SK-N-SH (cell line): ENCODE data around the gene CLASP1.
"Not testable (repeated sequence)": the region's sequence is repeated elsewhere in the genome, so short reads cannot be mapped to it uniquely, and the experiment has no call there.

Experiments
- CHD2 ChIP-seq: fragments of 150-350 bp; IDR thresholded peaks from 2 replicates; pipeline ENCODE4 v1.6.1; 2018; ENCODE audit warnings: low read length; ENCODE audit not compliant: partially characterized antibody
- ELF1 ChIP-seq: IDR thresholded peaks from 2 replicates; pipeline ENCODE4 v1.4.0; 2012
- GABPA ChIP-seq: IDR thresholded peaks from 2 replicates; pipeline ENCODE4 v1.4.0; 2012; ENCODE audit warnings: low read depth, mild to moderate bottlenecking
- POLR2AphosphoS5 ChIP-seq: IDR thresholded peaks from 2 replicates; pipeline ENCODE4 v1.6.1; 2012; ENCODE audit warnings: low read depth, low read length
- RCOR1 ChIP-seq: fragments of 150-350 bp; IDR thresholded peaks from 2 replicates; pipeline ENCODE4 v1.6.1; 2017; ENCODE audit warnings: antibody characterized with exemption, low read length
- TF ChIP-seq, protein P1 (sequence below): fragments of 200-600 bp; sonication (generic); IDR thresholded peaks from 2 replicates; pipeline ENCODE4 v1.6.1; 2017; ENCODE audit warnings: antibody characterized with exemption, mild to moderate bottlenecking, moderate library complexity
- TF ChIP-seq, protein P2 (sequence below): IDR thresholded peaks from 2 replicates; pipeline ENCODE4 v1.6.1; 2012; ENCODE audit warnings: mild to moderate bottlenecking, low read depth, low read length, moderate library complexity

DNA sequence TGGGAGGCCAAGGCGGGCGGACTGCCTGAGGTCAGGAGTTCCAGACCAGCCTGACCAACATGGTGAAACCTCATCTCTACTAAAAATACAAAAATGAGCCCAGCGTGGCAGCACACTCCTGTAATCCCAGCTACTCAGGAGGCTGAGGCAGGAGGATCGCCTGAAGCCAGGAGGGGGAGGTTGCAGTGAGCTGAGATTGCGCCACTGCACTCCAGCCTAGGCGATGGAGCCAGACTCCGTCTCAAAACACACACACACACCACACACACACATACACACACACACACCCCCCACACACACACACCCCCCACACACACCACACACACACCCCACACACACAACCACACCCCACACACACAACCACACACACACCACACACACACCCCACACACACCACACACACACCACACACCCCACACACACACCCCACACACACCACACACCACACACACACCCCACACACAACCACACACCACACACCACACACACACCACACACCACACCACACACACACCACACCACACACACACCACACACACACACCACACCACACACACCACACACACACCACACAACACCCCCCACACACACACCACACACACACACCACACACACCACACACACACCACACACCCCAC is 170.8 kb downstream of the CLASP1 start:
- not testable (repeated sequence) for TF ChIP-seq RCOR1, POLR2AphosphoS5, GABPA, ELF1, CHD2
- TF ChIP-seq, protein P1, sequence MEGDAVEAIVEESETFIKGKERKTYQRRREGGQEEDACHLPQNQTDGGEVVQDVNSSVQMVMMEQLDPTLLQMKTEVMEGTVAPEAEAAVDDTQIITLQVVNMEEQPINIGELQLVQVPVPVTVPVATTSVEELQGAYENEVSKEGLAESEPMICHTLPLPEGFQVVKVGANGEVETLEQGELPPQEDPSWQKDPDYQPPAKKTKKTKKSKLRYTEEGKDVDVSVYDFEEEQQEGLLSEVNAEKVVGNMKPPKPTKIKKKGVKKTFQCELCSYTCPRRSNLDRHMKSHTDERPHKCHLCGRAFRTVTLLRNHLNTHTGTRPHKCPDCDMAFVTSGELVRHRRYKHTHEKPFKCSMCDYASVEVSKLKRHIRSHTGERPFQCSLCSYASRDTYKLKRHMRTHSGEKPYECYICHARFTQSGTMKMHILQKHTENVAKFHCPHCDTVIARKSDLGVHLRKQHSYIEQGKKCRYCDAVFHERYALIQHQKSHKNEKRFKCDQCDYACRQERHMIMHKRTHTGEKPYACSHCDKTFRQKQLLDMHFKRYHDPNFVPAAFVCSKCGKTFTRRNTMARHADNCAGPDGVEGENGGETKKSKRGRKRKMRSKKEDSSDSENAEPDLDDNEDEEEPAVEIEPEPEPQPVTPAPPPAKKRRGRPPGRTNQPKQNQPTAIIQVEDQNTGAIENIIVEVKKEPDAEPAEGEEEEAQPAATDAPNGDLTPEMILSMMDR: not testable (repeated sequence)
- TF ChIP-seq, protein P2, sequence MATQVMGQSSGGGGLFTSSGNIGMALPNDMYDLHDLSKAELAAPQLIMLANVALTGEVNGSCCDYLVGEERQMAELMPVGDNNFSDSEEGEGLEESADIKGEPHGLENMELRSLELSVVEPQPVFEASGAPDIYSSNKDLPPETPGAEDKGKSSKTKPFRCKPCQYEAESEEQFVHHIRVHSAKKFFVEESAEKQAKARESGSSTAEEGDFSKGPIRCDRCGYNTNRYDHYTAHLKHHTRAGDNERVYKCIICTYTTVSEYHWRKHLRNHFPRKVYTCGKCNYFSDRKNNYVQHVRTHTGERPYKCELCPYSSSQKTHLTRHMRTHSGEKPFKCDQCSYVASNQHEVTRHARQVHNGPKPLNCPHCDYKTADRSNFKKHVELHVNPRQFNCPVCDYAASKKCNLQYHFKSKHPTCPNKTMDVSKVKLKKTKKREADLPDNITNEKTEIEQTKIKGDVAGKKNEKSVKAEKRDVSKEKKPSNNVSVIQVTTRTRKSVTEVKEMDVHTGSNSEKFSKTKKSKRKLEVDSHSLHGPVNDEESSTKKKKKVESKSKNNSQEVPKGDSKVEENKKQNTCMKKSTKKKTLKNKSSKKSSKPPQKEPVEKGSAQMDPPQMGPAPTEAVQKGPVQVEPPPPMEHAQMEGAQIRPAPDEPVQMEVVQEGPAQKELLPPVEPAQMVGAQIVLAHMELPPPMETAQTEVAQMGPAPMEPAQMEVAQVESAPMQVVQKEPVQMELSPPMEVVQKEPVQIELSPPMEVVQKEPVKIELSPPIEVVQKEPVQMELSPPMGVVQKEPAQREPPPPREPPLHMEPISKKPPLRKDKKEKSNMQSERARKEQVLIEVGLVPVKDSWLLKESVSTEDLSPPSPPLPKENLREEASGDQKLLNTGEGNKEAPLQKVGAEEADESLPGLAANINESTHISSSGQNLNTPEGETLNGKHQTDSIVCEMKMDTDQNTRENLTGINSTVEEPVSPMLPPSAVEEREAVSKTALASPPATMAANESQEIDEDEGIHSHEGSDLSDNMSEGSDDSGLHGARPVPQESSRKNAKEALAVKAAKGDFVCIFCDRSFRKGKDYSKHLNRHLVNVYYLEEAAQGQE: not testable (repeated sequence)
